ENCODE measurements around the gene UBN2.

DNA sequence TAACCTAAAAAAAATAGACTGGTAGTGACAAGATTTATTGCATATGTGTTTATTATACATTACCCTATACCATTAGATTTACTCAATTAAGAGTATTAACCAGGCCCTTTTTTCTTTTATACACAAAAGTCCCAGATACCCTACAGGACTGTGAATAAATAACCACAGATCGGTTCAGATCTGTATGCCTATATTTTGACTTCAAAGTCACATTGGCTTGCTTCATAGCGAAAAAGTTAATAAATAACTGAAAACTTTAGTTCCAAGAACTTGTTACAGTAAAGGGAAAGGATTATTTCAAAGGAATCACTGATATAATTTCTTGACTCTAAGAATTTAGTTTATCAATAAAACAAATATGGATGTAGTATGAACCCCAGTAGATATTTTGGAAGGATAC lies 68.3 kb downstream of the UBN2 start:
- TF ChIP-seq, protein P1, sequence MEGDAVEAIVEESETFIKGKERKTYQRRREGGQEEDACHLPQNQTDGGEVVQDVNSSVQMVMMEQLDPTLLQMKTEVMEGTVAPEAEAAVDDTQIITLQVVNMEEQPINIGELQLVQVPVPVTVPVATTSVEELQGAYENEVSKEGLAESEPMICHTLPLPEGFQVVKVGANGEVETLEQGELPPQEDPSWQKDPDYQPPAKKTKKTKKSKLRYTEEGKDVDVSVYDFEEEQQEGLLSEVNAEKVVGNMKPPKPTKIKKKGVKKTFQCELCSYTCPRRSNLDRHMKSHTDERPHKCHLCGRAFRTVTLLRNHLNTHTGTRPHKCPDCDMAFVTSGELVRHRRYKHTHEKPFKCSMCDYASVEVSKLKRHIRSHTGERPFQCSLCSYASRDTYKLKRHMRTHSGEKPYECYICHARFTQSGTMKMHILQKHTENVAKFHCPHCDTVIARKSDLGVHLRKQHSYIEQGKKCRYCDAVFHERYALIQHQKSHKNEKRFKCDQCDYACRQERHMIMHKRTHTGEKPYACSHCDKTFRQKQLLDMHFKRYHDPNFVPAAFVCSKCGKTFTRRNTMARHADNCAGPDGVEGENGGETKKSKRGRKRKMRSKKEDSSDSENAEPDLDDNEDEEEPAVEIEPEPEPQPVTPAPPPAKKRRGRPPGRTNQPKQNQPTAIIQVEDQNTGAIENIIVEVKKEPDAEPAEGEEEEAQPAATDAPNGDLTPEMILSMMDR (IDR thresholded peaks at IDR 0.05; ENCODE audit: low read length) = no peak
- TF ChIP-seq EZH2 (IDR thresholded peaks at IDR 0.05; ENCODE audit: borderline replicate concordance, low read length) = no peak

Measured in OCI-LY1 (cell line).